Stimulated activated CD4-positive, alpha-beta T cell treated with anti-CD3 and anti-CD28 coated beads, Interleukin-15, amount 100 ng/mL, for 48 hours (primary cell): ENCODE measurements around the gene TMEM91.

Experiments
- DNase-seq, 2 donors: peaks; one replicate each; pipeline ENCODE4 v3.0.0-alpha.2; 2020; ENCODE audit warnings: low read depth in 2 of 2

TMEM91 gene

DNA sequence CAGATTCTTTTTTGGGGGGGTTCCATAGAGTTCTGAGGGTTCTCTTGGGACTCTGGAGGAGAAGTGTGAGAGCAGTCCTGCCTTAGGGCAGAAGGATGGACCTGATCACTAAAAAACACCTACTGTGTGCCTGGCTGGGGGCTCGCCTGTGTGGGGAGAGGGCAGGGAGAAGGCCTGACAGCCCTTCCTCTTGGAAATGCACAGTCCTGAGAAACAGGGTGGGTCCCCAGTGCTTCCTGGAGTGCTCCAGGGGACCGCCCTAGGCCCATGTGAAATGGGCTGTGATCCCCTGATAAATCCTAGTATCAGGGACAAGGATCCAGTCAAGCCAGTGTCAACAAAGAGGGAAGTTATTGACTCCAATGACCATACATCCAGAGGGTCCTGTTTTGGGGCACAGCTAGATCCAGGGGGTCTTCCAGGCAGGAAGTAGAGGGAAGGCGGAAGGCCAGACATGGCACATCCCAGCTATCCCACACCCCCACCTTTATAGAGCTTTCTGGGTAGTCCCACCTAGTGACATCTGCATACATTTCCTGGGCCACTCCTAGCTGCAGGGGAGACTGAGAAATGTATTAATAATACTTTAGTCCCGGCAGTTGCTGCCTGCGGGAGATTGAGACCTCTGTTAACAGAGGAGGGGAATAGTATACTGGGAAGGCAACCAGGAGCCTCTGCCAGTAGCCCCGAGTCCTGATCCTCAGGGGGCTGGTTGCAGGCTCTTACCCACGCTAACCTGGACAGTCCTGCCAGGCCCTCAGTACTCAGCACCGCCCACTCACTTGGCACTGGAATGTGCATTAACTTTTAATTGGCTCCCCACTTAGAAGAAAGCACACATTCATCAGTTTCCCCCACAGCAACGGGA is 35.0 kb downstream of the TMEM91 start:
- no peak for DNase-seq

DNA sequence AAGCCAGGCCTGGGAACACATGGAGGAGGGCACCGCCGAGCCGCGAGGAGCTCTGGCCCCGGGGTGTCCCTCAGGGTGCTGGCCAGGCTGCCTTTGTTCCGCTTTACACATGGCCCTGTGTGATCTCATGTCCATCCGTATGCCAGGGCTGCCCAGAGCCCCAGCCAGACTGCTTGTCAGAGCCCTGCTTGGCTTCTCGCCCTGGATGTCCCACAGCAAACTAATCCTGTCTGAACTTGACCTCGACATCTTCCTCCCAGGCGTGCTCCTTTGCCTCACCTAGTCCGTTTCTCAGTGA is 35.6 kb downstream of the TMEM91 start:
- no peak for DNase-seq

DNA sequence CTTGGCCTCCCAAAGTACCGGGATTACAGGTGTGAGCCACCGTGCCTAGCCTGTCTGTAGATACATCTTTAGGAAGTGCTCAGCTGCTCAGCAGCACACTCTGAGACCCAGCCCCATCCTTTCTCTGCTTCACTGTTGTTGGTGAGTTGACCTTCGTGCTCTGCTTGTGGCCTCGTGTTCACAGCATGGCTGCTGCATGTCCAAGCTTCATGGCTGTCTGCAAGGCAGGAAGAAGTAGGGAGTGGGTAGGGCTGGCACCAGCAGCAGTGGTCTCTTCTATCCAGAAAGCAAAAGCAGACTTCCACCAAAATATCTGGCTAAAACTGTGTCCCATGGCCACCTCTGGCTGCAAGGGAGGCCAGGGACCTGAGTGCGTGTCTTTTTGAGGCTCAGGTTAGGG is 36.6 kb downstream of the TMEM91 start:
- no peak for DNase-seq

DNA sequence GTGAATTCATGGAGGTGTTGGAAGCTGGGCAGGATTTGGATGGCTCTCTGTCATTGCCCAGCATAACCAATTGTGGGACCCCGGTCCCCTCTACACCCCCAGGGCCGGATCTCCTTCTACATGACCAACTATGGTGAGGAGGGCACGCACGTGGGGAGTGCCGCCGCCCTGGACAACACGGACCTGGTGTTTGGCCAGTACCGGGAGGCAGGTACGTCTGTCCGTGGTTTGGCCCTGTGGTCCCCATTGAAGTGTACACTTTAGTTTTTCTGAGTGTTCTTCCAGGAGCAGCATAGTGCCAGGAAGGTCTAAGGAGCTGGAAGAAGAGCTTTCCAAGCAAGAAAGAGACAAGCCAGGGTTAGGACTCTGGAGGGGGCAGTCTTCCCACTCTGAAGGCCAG is 37.6 kb downstream of the TMEM91 start:
- DNase-seq = no peak

DNA sequence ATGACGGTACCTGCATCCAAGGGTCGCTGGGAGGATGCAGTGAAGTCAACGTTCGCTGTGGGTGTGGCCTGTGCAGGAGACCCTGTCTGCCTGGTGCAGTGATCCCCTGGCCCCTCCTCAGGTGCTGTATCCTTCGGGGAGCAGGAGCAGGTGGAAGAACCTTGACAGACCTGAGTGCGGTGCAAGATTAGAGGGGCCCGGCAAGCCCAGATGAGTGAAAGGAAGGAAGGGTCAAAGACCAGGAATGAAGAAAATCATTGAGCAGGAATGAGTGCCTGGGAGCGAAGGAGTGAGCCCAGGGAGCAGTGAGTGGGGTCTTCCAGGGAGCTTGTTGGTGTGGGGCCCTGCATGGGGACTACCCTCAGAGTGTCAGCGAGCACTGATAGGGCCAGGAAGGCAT is 38.1 kb downstream of the TMEM91 start:
- no peak for DNase-seq

DNA sequence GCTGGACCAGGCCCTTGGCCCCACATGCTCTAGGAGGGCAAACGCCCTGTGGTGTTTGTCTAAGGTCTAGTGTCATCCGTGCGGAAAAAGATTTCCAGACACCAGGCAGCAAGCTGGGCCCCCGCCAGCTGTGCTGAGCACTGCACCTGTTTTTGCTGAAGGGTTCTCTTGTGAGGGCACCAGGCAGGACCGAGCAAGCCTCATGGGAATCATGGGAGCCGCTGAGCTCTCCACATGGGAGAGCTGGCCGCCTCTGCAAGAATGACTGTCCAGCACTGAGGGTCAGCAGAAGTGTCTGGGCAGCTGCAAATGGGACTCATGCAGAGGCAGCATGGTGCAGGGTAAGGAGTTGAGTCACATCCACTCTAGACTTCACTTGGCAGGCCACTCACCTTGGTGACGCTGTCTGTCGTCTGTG is 38.8 kb downstream of the TMEM91 start:
- DNase-seq = no peak

DNA sequence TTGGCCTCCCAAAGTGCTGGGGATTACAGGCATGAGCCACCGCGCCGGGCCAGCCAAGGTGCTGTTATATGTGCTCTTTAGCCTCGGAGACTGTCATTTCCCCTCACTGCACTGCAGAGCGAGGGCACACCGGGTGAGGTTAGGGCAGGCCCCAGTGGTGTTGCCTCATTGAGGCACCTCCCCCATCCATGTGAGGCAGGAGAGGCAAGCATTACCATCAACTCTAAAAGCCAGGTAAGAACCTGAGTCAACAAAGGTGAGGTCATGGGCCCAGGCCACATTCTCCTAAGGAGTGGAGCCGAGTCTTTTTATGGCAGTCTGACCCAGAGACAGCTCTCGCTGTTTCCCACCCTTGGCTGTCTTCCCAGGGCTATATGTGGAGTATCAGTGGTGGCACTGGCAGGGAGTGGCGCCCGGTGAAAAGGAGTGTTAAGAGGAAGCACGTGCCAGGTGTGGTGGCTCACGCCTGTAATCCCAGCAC is 39.9 kb downstream of the TMEM91 start:
- DNase-seq = no peak

DNA sequence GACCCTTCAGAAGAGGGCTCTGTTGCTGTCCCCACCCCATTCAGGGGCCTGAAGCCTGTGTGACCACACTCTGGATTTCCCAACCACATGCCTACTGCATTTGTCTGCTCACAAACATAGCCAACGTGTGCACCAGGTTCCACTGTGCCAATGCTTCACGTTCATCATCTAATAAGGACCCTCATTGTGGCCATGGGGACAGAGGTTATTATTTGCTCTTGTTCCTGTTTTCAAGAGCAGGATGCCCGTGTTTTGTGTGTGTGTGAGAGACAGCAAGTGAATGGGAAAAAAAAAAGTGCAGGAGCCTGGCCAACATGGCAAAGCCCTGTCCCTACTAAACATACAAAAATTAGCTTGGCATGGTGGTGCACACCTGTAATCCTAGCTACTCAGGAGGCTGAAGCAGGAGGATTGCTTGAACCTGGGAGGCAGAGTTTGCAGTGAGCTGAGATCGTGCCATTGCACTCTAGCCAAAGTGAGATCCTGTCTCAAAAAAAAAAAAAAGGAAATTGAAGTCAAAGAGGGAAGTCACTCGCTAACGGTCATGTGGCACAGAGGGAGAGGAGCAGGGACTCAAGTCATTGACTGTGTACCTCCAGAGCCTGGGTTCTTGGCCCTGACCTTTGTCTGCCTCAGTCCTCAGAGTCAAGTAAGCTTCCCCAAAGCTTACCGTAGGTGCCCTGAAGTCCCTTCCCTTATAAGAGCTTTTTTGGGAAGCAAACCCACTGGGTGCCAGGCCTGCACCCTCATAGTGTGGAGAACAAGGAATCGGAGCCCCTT is 44.0 kb downstream of the TMEM91 start:
- no peak for DNase-seq

DNA sequence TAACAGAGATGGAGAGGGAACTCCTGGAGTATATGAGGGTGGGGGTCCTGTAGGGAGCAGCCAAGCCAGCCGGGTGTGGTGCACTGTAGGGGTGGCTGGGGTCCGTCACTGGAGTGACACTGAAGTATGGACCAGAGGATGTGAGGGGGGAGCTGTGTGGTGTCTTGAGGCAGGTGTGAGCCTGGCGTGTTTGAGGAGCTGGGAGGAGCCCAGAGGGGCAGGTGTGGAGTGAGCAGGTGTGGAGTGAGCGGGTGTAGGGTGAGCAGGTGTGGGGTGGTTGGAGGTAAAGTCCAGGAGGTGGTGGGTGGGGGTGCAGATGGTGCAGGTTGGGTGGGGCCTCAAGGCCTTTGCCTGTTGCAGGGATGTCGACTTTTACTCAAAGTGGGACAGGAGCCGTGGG is 45.0 kb downstream of the TMEM91 start:
- DNase-seq = no peak

DNA sequence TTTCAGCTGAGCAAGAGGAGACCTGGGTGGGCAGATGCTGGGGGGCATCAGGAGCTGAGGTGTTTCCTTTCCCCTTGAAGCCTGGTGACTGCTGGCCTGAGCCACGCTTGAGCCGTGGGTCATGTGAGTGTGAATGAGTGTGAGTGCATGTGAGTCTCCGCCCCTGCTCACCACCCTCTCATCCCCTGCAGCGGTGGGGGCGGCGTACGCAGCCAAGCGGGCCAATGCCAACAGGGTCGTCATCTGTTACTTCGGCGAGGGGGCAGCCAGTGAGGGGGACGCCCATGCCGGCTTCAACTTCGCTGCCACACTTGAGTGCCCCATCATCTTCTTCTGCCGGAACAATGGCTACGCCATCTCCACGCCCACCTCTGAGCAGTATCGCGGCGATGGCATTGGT is 45.6 kb downstream of the TMEM91 start:
- DNase-seq = no peak

DNA sequence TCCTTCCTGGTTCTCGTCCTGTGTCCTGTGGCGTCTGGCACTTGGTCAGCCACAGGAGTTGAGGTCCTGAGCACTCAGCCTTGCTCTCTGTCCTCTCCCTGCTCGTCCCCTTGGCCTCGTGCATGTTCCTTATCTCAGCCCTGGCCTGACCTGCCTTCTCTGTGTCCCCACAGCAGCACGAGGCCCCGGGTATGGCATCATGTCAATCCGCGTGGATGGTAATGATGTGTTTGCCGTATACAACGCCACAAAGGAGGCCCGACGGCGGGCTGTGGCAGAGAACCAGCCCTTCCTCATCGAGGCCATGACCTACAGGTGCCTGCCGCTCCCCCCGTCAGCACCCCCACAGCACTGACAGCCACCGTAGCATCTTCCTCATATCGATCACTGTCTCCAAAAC is 46.1 kb downstream of the TMEM91 start:
- DNase-seq = no peak

DNA sequence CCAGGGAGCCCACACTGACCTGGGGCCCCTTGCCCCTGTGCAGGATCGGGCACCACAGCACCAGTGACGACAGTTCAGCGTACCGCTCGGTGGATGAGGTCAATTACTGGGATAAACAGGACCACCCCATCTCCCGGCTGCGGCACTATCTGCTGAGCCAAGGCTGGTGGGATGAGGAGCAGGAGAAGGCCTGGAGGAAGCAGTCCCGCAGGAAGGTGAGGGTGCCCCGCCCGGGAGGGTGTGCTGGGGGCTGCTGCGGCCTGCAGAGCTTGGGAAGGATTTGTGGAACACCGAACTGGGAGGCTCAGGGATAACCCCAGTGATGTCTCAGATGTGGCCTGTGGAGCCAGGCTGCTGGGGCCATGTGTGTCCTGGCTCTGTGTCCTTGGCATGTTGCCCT is 46.6 kb downstream of the TMEM91 start:
- DNase-seq = no peak

DNA sequence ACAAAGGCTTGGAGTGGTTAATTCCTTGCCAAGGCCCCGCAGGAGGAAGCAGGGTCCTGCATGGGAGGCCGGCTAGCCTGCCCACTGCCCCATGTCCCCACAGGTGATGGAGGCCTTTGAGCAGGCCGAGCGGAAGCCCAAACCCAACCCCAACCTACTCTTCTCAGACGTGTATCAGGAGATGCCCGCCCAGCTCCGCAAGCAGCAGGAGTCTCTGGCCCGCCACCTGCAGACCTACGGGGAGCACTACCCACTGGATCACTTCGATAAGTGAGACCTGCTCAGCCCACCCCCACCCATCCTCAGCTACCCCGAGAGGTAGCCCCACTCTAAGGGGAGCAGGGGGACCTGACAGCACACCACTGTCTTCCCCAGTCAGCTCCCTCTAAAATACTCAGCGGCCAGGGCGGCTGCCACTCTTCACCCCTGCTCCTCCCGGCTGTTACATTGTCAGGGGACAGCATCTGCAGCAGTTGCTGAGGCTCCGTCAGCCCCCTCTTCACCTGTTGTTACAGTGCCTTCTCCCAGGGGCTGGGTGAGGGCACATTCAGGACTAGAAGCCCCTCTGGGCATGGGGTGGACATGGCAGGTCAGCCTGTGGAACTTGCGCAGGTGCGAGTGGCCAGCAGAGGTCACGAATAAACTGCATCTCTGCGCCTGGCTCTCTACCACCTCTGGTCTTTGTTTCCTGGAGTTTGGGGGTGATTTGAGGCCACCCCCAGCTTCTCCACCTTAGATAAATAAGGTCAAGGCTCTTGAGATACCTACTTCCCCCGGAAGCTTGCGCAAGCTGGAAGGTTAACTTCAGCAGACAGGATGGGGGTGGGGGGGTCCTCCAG is 48.2 kb downstream of the TMEM91 start:
- no peak for DNase-seq

DNA sequence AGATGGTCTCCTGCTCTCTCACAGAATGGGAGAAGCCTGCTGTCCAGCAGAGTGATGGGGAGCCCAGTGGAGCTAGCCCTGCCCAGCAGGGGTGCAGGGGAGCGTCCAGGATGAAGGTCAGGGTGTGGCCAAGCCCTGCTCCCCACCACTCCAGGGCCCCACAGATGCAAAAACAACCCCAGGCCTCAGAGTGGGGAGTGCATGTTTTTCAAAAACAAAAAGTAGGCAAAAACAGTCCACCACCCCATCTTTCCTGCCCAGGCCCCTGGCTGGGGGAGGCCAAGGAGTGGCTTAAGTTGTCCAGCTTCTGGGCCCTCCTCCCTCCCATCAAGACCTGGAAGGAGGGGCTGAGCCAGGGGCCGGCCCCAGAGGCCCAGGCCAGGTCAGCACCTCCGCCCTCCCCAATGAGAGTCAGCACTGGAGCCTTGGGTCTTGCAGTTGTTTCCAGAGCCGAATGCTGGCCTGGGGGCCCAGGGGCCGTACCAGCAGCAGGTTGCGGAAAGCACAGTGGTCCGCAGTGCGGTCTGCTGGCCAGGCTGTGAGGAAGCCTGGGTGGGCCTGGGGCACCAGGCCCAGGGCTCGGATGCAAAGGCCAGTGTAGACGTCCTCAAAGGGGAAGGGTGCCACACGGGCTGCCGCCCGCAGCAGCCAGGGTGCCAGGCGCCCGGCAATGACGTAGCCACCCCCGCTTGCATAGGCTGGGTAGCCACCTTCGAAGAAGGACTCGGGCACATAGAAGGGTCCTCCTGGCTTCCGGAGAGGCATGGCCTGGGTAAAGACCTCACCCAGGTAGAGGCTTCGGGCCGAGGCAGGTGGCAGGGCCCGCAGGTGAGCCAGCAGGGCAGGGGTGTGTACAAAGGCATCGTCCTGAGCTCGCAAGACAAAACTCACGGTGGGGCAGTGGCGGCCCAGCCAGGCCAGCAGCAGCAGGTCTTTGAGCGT is 49.1 kb downstream of the TMEM91 start:
- DNase-seq = no peak

DNA sequence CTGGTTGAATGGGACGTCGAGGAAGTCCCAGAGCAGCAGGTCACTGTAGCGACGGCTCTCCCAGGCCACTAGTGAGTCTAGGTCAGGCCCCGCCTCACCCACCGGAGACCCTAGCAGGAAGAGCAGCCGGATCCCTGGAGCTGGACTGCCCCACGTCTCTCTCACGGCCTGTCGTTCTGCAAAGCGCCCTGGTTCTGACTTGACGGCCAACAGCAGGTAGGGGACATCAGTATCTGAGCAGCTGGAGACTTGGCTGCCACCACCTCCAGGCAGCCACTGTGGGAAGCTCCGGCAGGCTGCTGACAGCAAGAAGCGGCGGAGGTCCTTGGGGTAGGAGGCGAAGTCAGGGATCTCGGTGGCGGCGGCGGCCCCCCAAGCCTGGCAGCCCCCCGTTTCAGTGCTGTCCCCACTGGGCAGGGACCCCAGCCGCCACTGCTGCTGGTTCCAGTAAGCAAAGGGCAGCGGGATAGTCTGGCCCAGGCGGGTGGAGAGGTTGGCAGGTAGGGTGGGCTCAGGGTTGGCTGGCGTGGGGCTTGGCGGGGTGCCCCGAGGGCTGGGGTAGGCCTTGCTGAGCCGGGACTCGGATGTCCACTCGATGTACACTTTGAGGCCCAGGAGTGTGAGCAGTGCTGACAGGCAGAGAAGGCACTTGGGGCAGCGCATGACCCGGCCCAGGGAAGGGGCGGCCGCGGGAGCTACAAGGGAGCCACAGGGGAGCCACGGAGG is 49.9 kb downstream of the TMEM91 start:
- DNase-seq = no peak

DNA sequence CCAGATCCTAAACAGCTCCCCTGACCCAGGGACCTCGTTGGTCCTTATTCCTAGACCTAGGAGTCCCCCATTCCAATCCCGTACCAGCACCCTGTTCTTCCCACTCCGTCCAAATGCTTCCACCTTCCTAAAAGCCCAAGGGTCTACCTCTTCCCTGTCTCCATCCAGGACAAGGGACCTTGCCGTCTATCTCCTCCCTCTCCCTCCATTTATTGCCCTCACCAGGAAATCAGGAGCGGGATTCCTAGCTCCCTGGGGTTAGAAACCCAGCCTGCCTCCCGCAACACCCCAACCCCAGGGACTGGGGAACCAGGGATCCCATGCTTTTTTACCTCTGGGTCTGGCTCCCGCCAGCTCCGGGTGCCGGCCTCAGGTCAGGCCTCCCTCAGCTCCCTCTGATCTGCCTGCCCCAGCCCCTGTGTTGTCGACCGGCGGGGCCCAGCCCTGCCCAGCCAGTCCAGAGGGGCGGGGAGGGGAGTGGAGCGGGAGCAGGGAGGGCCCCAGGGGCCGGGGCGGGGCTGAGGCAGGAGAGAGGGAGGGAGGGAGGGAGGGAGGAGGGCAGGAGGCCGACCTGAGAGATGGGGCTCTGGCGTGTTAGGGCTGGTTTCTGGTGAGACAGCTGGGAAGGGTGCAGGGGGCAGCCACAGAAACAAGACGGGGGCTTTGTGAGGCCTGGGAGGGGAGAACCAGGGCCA is 50.8 kb downstream of the TMEM91 start, which contains the start of gene B3GNT8:
B3GNT8 (minus strand) TSS at position 423 of the 695 bp plus-strand sequence. CDS start 596 bp downstream, outside the sequence.
- peak in 1 of 2 donors; percentile 37 for DNase-seq

DNA sequence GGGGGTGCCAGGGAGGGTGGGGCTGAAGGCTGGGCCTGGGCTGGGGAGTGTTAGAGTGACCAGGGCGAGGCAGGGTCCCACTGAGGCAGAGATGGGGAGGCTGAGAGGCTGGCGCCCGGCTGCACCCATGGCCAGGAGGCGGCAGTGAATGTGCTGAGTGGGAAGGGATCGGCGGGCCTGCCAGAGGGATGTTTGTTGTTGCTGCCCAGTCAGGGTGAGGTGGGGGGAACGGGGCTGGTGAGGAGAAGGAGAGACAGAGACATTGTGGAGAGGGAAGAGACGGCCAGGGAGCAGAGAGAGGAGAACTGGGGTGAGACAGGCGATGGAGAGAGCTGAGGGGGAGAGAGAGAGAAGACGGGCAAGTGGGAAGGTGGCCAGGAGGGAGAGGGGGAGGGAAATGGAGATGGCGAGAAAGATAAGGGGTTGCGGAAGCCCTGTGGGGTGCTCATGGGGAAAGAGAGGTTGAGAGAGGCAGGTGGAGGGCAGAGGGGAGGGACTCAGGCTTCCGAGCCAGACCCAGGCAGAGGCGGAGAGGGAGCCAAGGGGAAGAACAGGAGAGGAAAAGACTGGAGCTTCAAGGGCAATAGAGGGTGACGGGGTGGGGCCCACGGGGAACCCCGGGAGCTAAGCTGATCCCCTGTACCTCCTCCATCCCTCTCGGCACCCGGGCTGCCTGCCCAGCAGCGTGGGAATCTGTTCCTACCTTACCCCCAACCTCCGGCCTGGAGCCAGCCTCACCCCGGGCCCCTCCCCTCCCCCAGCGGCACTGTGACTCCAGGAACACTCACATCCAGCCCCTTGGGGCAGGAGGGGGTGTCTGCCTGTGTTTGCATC is 51.5 kb downstream of the TMEM91 start:
- DNase-seq = no peak

DNA sequence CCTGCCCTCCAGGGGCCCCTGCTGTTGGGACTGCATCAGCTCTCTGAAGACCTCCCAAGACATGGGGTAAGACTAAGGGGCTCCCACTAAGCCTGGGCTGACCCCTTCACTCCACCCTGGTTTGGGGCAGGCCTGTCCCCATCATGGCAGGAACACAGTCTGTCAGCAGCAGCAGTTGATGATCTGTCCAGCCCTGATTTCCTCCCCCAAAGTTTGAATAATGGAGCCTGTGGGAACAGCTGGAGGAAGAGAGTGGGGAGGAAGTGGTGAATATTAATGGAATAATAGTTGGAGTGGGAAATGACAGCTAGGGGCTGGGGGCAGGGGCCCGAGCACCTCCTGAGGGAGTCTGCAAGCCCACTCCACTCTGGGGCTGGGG is 52.1 kb downstream of the TMEM91 start:
- DNase-seq = no peak

DNA sequence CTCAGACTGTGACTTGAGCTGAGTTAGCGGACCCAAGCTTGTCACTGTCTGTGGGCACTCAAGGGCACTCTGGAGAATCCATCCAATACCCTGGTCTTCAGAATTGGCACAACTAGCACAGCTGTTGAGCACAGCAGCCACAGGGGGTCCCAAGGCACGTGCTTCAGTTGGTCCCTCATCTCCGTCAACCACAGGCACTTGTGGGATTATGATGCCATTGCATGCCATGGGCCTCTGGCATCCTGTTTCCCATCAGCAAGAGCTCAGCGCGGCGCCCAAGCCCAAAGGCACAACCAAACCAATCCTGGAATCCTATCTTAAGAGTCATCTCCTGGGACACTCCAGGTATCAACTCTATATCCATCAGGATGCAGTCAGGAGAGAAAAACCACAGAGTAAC is 54.6 kb downstream of the TMEM91 start:
- DNase-seq = no peak
